A673 (cell line): ENCODE results near the gene DNAJC10.

Source experiments
- CTCF ChIP-seq: fragments of 300-800, 200-600 bp; sonication (generic); conservative IDR thresholded peaks from 2 replicates; pipeline ENCODE4 v1.5.1; 2017; ENCODE audit warnings: low read depth, mild to moderate bottlenecking, antibody characterized with exemption, low read length, moderate library complexity, mixed read lengths
- EZH2 ChIP-seq: fragments of 200-600 bp; sonication (generic); IDR thresholded peaks from 2 replicates; pipeline ENCODE4 v1.6.1; 2017; ENCODE audit warnings: borderline replicate concordance, low read depth, mild to moderate bottlenecking, mixed read lengths, antibody characterized with exemption, low read length; ENCODE audit not compliant: poor library complexity, severe bottlenecking

GRCh38 chr2:182694189-182694588, 21.9 kb upstream of the DNAJC10 start:
- TF ChIP-seq CTCF (no peak), EZH2 (no peak)
